OCI-LY1 (cell line): ENCODE results near the gene MBNL2.

Experiments used
- H2AFZ ChIP-seq: fragments of 200-600 bp; sonication (generic), shearing (Covaris generic); 2 replicates; pipeline ENCODE4 v1.6.0; 2014; ENCODE audit warnings: antibody characterized with exemption, mild to moderate bottlenecking, low read length
- H3F3A ChIP-seq: fragments of 200-600 bp; sonication (generic), shearing (Covaris generic); 2 replicates; pipeline ENCODE4 v1.6.0; 2014; ENCODE audit warnings: mild to moderate bottlenecking, antibody characterized with exemption, low read length, moderate library complexity; ENCODE audit not compliant: insufficient read depth
- H3K27ac ChIP-seq: fragments of 200-600 bp; sonication (generic); 2 replicates; pipeline ENCODE4 v1.5.1; 2014; ENCODE audit warnings: low read length, mixed run types, mild to moderate bottlenecking, low read depth; ENCODE audit not compliant: poor library complexity, severe bottlenecking
- H3K27me3 ChIP-seq: fragments of 200-600 bp; sonication (generic); 2 replicates; pipeline ENCODE4 v1.6.0; 2014; ENCODE audit warnings: antibody characterized with exemption, mild to moderate bottlenecking, low read length, moderate library complexity; ENCODE audit not compliant: insufficient read depth
- H3K36me3 ChIP-seq: fragments of 200-600 bp; sonication (generic); 2 replicates; pipeline ENCODE4 v1.6.1; 2014; ENCODE audit warnings: mild to moderate bottlenecking, antibody characterized with exemption, low read length, moderate library complexity, mixed read lengths; ENCODE audit not compliant: insufficient read depth
- H3K4me1 ChIP-seq: fragments of 200-600 bp; sonication (generic); 2 replicates; pipeline ENCODE4 v1.5.1; 2014; ENCODE audit warnings: mild to moderate bottlenecking, low read length, moderate library complexity; ENCODE audit not compliant: insufficient read depth, severe bottlenecking
- H3K4me2 ChIP-seq: fragments of 200-600 bp; sonication (generic), shearing (Covaris generic); 2 replicates; pipeline ENCODE4 v1.6.1; 2014; ENCODE audit warnings: low read length
- H3K4me3 ChIP-seq: fragments of 200-600 bp; sonication (generic); 2 replicates; pipeline ENCODE4 v1.5.1; 2014; ENCODE audit warnings: low read length, low read depth, mild to moderate bottlenecking, mixed read lengths; ENCODE audit not compliant: poor library complexity, severe bottlenecking
- H3K79me2 ChIP-seq: fragments of 200-600 bp; shearing (Covaris generic); 2 replicates; pipeline ENCODE4 v1.6.1; 2016; ENCODE audit warnings: mixed run types, low read length, mixed read lengths; ENCODE audit not compliant: insufficient read depth
- H3K9ac ChIP-seq: fragments of 200-600 bp; sonication (generic), shearing (Covaris generic); 2 replicates; pipeline ENCODE4 v1.6.1; 2014; ENCODE audit warnings: mild to moderate bottlenecking, low read length, mixed read lengths
- H3K9me2 ChIP-seq: fragments of 200-600 bp; sonication (generic), shearing (Covaris generic); 2 replicates; pipeline ENCODE4 v1.6.1; 2014; ENCODE audit warnings: low read depth, mild to moderate bottlenecking, low read length, mixed read lengths
- H3K9me3 ChIP-seq: fragments of 200-600 bp; shearing (Covaris generic); 2 replicates; pipeline ENCODE4 v1.6.1; 2014; ENCODE audit warnings: low read length, mixed read lengths
- H4K20me1 ChIP-seq: fragments of 200-600 bp; sonication (generic), shearing (Covaris generic); 2 replicates; pipeline ENCODE4 v1.6.0; 2016; ENCODE audit warnings: mild to moderate bottlenecking, low read length; ENCODE audit not compliant: insufficient read depth
- CTCF ChIP-seq: fragments of 200-600 bp; sonication (generic), shearing (Covaris generic); IDR thresholded peaks from 2 replicates; pipeline ENCODE4 v1.5.1; 2017; ENCODE audit warnings: mild to moderate bottlenecking, antibody characterized with exemption, low read length, moderate library complexity, mixed read lengths
- EZH2 ChIP-seq: fragments of 200-600 bp; sonication (generic), shearing (Covaris generic); IDR thresholded peaks from 2 replicates; pipeline ENCODE4 v1.8.0; 2017; ENCODE audit warnings: borderline replicate concordance, mixed run types, mild to moderate bottlenecking, antibody characterized with exemption, low read length, moderate library complexity, mixed read lengths

Gene MBNL2

GRCh38 chr13:97233499-97233898, 11.4 kb downstream of the MBNL2 start:
- Histone ChIP-seq H3K9ac (no peak overlapping the region), H3K9me3 (no peaks in the 10 kb centered on the region), H3F3A (no peaks in the 10 kb centered on the region), H3K4me3 (no peak overlapping the region), H2AFZ (no peak overlapping the region), H3K4me2 (no peak overlapping the region), H4K20me1 (no peaks in the 10 kb centered on the region), H3K27me3 (no peaks in the 10 kb centered on the region), H3K4me1 (no peaks in the 10 kb centered on the region), H3K36me3 (peaks cover 6% of the 10 kb centered on the region; the same call in 1 of the 2 replicates), H3K79me2 (peaks cover 16% of the 10 kb centered on the region), H3K27ac (no peak overlapping the region), H3K9me2 (no peaks in the 10 kb centered on the region)
- TF ChIP-seq CTCF = no peak
- no peak for TF ChIP-seq EZH2

- Histone ChIP-seq H3F3A (no peaks in the 10 kb centered on the region), H3K27ac (no peak overlapping the region), H3K9me2 (no peaks in the 10 kb centered on the region), H3K9me3 (no peaks in the 10 kb centered on the region), H2AFZ (no peak overlapping the region), H3K36me3 (peaks cover 6% of the 10 kb centered on the region; the same call in 1 of the 2 replicates), H3K79me2 (peaks cover 9% of the 10 kb centered on the region), H4K20me1 (no peaks in the 10 kb centered on the region), H3K4me1 (no peaks in the 10 kb centered on the region), H3K9ac (no peak overlapping the region), H3K4me3 (no peak overlapping the region), H3K27me3 (no peaks in the 10 kb centered on the region), H3K4me2 (no peak overlapping the region)
- no peak for TF ChIP-seq CTCF
- TF ChIP-seq EZH2 = no peak
Measured at GRCh38 chr13:97234236-97234635, 12.1 kb downstream of the MBNL2 start.

- no peaks in the 10 kb centered on the region for H4K20me1 ChIP-seq
Measured at GRCh38 chr13:97234742-97235141, 12.6 kb downstream of the MBNL2 start.

More at GRCh38 chr13:97234742-97235141, 12.6 kb downstream of the MBNL2 start:
- Histone ChIP-seq H2AFZ (no peak overlapping the region), H3K4me1 (no peaks in the 10 kb centered on the region), H3K9ac (no peak overlapping the region), H3K9me3 (no peaks in the 10 kb centered on the region), H3K36me3 (peaks cover 6% of the 10 kb centered on the region; the same call in 1 of the 2 replicates), H3F3A (no peaks in the 10 kb centered on the region), H3K9me2 (no peaks in the 10 kb centered on the region), H3K4me3 (no peak overlapping the region), H3K4me2 (no peak overlapping the region), H3K27ac (no peak overlapping the region), H3K79me2 (peaks cover 6% of the 10 kb centered on the region), H3K27me3 (no peaks in the 10 kb centered on the region)
- TF ChIP-seq EZH2 (no peak), CTCF (no peak)
